HG03064 (cell line): ENCODE measurements around the gene TTLL7.

Experiments used
- ATAC-seq: cut with Tn5 transposase; IDR thresholded peaks from one replicate; pipeline ENCODE4 v1.9.1; 2021; ENCODE audit warnings: low read depth; ENCODE audit not compliant: unreplicated experiment

Gene TTLL7

GRCh38 chr1:83896299-83896698 is 102.6 kb downstream of the TTLL7 start:
- no peak for ATAC-seq

- ATAC-seq = no peak
These were observed 109.2 kb downstream of the TTLL7 start for GRCh38 chr1:83889707-83890106.

- no peak for ATAC-seq
These were observed 111.4 kb downstream of the TTLL7 start for GRCh38 chr1:83887483-83887882.

- no peak for ATAC-seq
These were observed 115.0 kb downstream of the TTLL7 start for GRCh38 chr1:83883979-83884378.

GRCh38 chr1:83882906-83883305 is 116.0 kb downstream of the TTLL7 start:
- no peak for ATAC-seq

- no peak for ATAC-seq
These were observed 126.4 kb downstream of the TTLL7 start for GRCh38 chr1:83872515-83872914.

GRCh38 chr1:83864991-83865390 is 133.9 kb downstream of the TTLL7 start:
- ATAC-seq = no peak

GRCh38 chr1:83860490-83861221 is 138.3 kb downstream of the TTLL7 start:
- ATAC-seq = no peak

- no peak for ATAC-seq
These were observed 141.2 kb downstream of the TTLL7 start for GRCh38 chr1:83857716-83858115.

GRCh38 chr1:83857103-83857502 is 141.8 kb downstream of the TTLL7 start:
- no peak for ATAC-seq

GRCh38 chr1:83856381-83856780 is 142.6 kb downstream of the TTLL7 start:
- ATAC-seq = no peak

GRCh38 chr1:83854456-83854855 is 144.5 kb downstream of the TTLL7 start:
- no peak for ATAC-seq

- ATAC-seq = no peak
These were observed 148.1 kb downstream of the TTLL7 start for GRCh38 chr1:83850834-83851233.

GRCh38 chr1:83849191-83850061 is 149.5 kb downstream of the TTLL7 start:
- no peak for ATAC-seq

GRCh38 chr1:83846138-83846537 is 152.8 kb downstream of the TTLL7 start:
- no peak for ATAC-seq

GRCh38 chr1:83845437-83846071 is 153.4 kb downstream of the TTLL7 start:
- ATAC-seq = no peak

- ATAC-seq = no peak
These were observed 154.4 kb downstream of the TTLL7 start for GRCh38 chr1:83844546-83844945.

GRCh38 chr1:83839566-83840173 is 159.3 kb downstream of the TTLL7 start:
- no peak for ATAC-seq

GRCh38 chr1:83838573-83838972 is 160.4 kb downstream of the TTLL7 start:
- ATAC-seq = no peak

GRCh38 chr1:83836543-83836942 is 162.4 kb downstream of the TTLL7 start:
- ATAC-seq = no peak
